Stimulated activated naive B cell treated with anti-CD40 and anti-IgM and Interleukin-4, amounts not matched to agents 10 μg/mL and 1 μg/mL and 100 μg/mL, for 72 hours (primary cell): ENCODE data around the gene INSR.
"Not testable (repeated sequence)": the region's sequence is repeated elsewhere in the genome, so short reads cannot be mapped to it uniquely, and the experiment has no call there.

Experiments
- ATAC-seq, 2 donors: fragments of 150-1000 bp; cut with Tn5 transposase; replicated peaks; 2 replicates each; pipeline ENCODE4 v1.10.0; 2021; ENCODE audit warnings: moderate library complexity in 1 of 2
- DNase-seq: peaks from one replicate; pipeline ENCODE4 v3.0.0; 2021
- H3K27ac Mint-ChIP-seq: one replicate; pipeline ENCODE4 v1.8.0; 2022; ENCODE audit warnings: mild to moderate bottlenecking, mixed read lengths
- H3K27me3 Mint-ChIP-seq, 2 donors: one replicate each; pipeline ENCODE4 v1.8.0; 2022; ENCODE audit warnings: mixed read lengths in 2 of 2
- H3K36me3 Mint-ChIP-seq, 2 donors: one replicate each; pipeline ENCODE4 v1.8.0; 2022; ENCODE audit warnings: mixed read lengths in 2 of 2, mild to moderate bottlenecking in 1 of 2
- H3K4me1 Mint-ChIP-seq, 2 donors: one replicate each; pipeline ENCODE4 v1.8.0; 2022; ENCODE audit warnings: mixed read lengths in 2 of 2, mild to moderate bottlenecking in 1 of 2
- H3K4me3 Mint-ChIP-seq, 2 donors: one replicate each; pipeline ENCODE4 v1.8.0; 2022; ENCODE audit warnings: mild to moderate bottlenecking in 2 of 2, mixed read lengths in 2 of 2, moderate library complexity in 1 of 2
- H3K9me3 Mint-ChIP-seq, 2 donors: one replicate each; pipeline ENCODE4 v1.8.0; 2022; ENCODE audit warnings: mixed read lengths in 2 of 2, mild to moderate bottlenecking in 1 of 2

INSR gene

GRCh38 chr19:7159105-7159933 is 134.9 kb downstream of the INSR start:
- Mint-ChIP-seq H3K4me3 (no peak overlapping the region), H3K9me3 (no peaks in the 10 kb centered on the region), H3K27ac (no peak overlapping the region), H3K27me3 (no peaks in the 10 kb centered on the region), H3K4me1 (no peaks in the 10 kb centered on the region), H3K36me3 (peaks cover 4 to 8% of the 10 kb centered on the region in 2 donors)
- no peak for DNase-seq
- ATAC-seq: no peak

- no peaks in the 10 kb centered on the region for H3K9me3 Mint-ChIP-seq
- no peak for DNase-seq
- H3K4me1 Mint-ChIP-seq: peaks cover 8 to 9% of the 10 kb centered on the region in 2 donors
- peak overlapping the region in 1 of 2 donors; percentile 7 for H3K4me3 Mint-ChIP-seq
- H3K27me3 Mint-ChIP-seq: no peaks in the 10 kb centered on the region
- H3K27ac Mint-ChIP-seq: no peak overlapping the region
- peaks cover 3 to 6% of the 10 kb centered on the region in 2 donors for H3K36me3 Mint-ChIP-seq
- ATAC-seq: no peak
Observed at GRCh38 chr19:7153022-7153421, 141.2 kb downstream of the INSR start.

- Mint-ChIP-seq H3K36me3 (peaks cover 3 to 6% of the 10 kb centered on the region in 2 donors), H3K9me3 (no peaks in the 10 kb centered on the region), H3K4me1 (peaks cover 8 to 9% of the 10 kb centered on the region in 2 donors), H3K27me3 (no peaks in the 10 kb centered on the region), H3K27ac (no peak overlapping the region), H3K4me3 (no peak overlapping the region)
- DNase-seq: no peak
- no peak for ATAC-seq
Observed at GRCh38 chr19:7152568-7152967, 141.6 kb downstream of the INSR start.

GRCh38 chr19:7149956-7150705 is 144.1 kb downstream of the INSR start:
- no peak for ATAC-seq
- H3K9me3 Mint-ChIP-seq: no peaks in the 10 kb centered on the region
- peaks cover 8 to 9% of the 10 kb centered on the region in 2 donors for H3K4me1 Mint-ChIP-seq

GRCh38 chr19:7147119-7147675 is 147.0 kb downstream of the INSR start:
- ATAC-seq, H3K4me1 Mint-ChIP-seq, H3K27me3 Mint-ChIP-seq, H3K27ac Mint-ChIP-seq, DNase-seq, H3K9me3 Mint-ChIP-seq, H3K4me3 Mint-ChIP-seq, H3K36me3 Mint-ChIP-seq: not testable (repeated sequence)

More at GRCh38 chr19:7149956-7150705, 144.1 kb downstream of the INSR start:
- Mint-ChIP-seq H3K27me3 (no peaks in the 10 kb centered on the region), H3K27ac (no peak overlapping the region), H3K4me3 (no peak overlapping the region), H3K36me3 (peaks cover 3 to 4% of the 10 kb centered on the region in 2 donors)
- no peak for DNase-seq

- H3K9me3 Mint-ChIP-seq, H3K27me3 Mint-ChIP-seq, H3K36me3 Mint-ChIP-seq, H3K4me1 Mint-ChIP-seq, H3K4me3 Mint-ChIP-seq, ATAC-seq, DNase-seq, H3K27ac Mint-ChIP-seq: not testable (repeated sequence)
Observed at GRCh38 chr19:7146086-7146485, 148.1 kb downstream of the INSR start.

- peaks cover 4 to 6% of the 10 kb centered on the region in 2 donors for H3K36me3 Mint-ChIP-seq
- H3K27me3 Mint-ChIP-seq: no peaks in the 10 kb centered on the region
- peaks cover 4 to 8% of the 10 kb centered on the region in 2 donors for H3K4me1 Mint-ChIP-seq
- H3K4me3 Mint-ChIP-seq: no peak overlapping the region
- ATAC-seq: no peak
- no peak for DNase-seq
- H3K27ac Mint-ChIP-seq: no peak overlapping the region
- no peaks in the 10 kb centered on the region for H3K9me3 Mint-ChIP-seq
Observed at GRCh38 chr19:7145494-7145893, 148.7 kb downstream of the INSR start.

DNA sequence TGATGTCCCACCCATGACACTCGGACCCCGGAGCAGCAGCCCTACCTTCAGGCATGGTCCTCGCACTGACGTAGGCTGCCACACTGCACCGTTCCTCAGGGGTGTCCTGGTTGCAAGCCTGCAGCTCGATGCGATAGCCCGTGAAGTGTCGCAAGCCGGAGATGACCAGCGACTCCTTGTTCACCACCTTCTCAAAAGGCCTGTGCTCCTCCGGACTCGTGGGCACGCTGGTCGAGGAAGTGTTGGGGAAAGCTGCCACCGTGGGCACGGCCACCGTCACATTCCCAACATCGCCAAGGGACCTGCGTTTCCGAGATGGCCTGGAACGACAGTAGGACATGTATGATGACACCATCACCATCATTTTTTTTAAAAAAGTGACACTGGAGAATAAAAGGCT is 151.4 kb downstream of the INSR start:
- no peak overlapping the region for H3K4me3 Mint-ChIP-seq
- H3K9me3 Mint-ChIP-seq: no peaks in the 10 kb centered on the region
- no peaks in the 10 kb centered on the region for H3K27me3 Mint-ChIP-seq
- peaks cover 8 to 9% of the 10 kb centered on the region in 2 donors for H3K36me3 Mint-ChIP-seq
- no peaks in the 10 kb centered on the region for H3K4me1 Mint-ChIP-seq
- no peak overlapping the region for H3K27ac Mint-ChIP-seq
- ATAC-seq (no peak), DNase-seq (no peak)

DNA sequence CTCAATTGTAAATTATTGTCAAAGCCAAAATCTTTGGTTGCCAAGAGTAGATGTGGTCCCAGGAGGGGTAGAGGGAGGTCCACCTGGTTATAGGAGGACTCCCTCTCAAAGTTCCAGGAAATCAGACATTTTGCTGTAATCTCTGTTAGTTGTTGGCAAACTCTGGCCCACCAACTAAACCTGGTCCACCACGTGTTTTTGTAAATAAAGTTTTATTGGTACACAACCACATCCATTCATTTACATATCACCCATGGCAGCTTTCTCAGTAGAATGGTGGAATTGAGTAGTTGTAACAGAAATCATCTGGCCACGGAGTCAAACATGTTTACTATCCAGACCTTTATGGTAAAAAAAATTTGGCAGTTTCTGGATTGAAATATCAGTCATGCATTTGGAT is 154.1 kb downstream of the INSR start:
- H3K27ac Mint-ChIP-seq: no peak overlapping the region
- H3K4me3 Mint-ChIP-seq: no peak overlapping the region
- H3K27me3 Mint-ChIP-seq: no peaks in the 10 kb centered on the region
- peaks cover 8 to 13% of the 10 kb centered on the region in 2 donors for H3K36me3 Mint-ChIP-seq
- H3K9me3 Mint-ChIP-seq: no peaks in the 10 kb centered on the region
- DNase-seq: no peak
- ATAC-seq: no peak
- H3K4me1 Mint-ChIP-seq: peaks cover 0 to 1% of the 10 kb centered on the region in 2 donors

DNA sequence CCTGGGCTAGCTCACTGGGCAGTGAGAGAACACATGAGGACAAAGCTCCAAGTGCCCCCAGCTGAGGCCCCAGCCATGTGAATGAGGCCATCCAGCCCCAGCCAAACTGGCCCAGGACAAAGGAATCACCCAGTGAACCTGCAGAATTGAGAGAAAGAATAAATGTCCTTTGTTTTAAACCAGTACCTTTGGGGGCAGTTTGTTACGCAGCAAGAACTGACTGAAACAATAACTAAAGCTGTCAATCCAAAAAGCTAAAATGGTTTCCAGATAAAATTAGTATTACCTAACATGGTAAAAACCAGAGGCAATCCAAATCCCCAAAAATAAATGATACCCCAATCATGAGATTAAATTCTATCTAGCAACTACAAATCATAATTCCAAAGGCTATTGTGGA is 155.1 kb downstream of the INSR start:
- no peak for DNase-seq
- Mint-ChIP-seq H3K36me3 (peaks cover 8 to 13% of the 10 kb centered on the region in 2 donors), H3K4me3 (no peak overlapping the region)

DNA sequence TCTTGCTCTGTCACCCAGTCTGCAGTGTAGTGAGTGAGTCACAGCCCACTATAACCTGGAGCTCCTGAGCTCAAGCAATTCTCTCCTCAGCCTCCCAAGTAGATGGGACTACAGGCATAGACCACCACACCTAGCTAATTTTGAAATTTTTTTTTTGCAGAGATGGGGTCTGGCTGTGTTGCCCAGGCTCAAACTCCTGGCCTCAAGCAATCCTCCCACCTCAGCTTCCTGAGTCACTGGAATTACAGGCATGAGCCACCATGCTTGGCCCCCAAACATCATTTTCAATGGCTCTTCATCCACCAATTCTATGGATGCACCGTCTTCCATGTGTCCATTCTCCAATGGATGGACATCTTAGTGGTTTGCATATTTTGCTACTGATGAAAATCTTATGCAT is 155.8 kb downstream of the INSR start:
- no peak overlapping the region for H3K27ac Mint-ChIP-seq
- no peak overlapping the region for H3K4me3 Mint-ChIP-seq
- DNase-seq (no peak), ATAC-seq (no peak)
- H3K9me3 Mint-ChIP-seq: no peaks in the 10 kb centered on the region
- peaks cover 8 to 13% of the 10 kb centered on the region in 2 donors for H3K36me3 Mint-ChIP-seq
- peaks cover 0 to 1% of the 10 kb centered on the region in 2 donors for H3K4me1 Mint-ChIP-seq
- no peaks in the 10 kb centered on the region for H3K27me3 Mint-ChIP-seq

More for the DNA sequence above, 155.1 kb downstream of the INSR start:
- Mint-ChIP-seq H3K4me1 (peaks cover 0 to 1% of the 10 kb centered on the region in 2 donors), H3K9me3 (no peaks in the 10 kb centered on the region), H3K27me3 (no peaks in the 10 kb centered on the region), H3K27ac (no peak overlapping the region)
- ATAC-seq: no peak

- Mint-ChIP-seq H3K9me3 (no peaks in the 10 kb centered on the region), H3K27ac (no peak overlapping the region)
Observed at GRCh38 chr19:7137120-7137519, 157.1 kb downstream of the INSR start.

GRCh38 chr19:7132054-7132453 is 162.2 kb downstream of the INSR start:
- ATAC-seq (no peak), DNase-seq (no peak)
- no peak overlapping the region for H3K4me3 Mint-ChIP-seq
- H3K27me3 Mint-ChIP-seq: no peaks in the 10 kb centered on the region
- H3K27ac Mint-ChIP-seq: no peak overlapping the region
- peaks cover 5 to 12% of the 10 kb centered on the region in 2 donors for H3K36me3 Mint-ChIP-seq
- peaks cover 0 to 1% of the 10 kb centered on the region in 2 donors for H3K4me1 Mint-ChIP-seq
- no peaks in the 10 kb centered on the region for H3K9me3 Mint-ChIP-seq

More at GRCh38 chr19:7137120-7137519, 157.1 kb downstream of the INSR start:
- DNase-seq (no peak), ATAC-seq (no peak)
- peaks cover 0 to 1% of the 10 kb centered on the region in 2 donors for H3K4me1 Mint-ChIP-seq
- H3K36me3 Mint-ChIP-seq: peaks cover 8 to 14% of the 10 kb centered on the region in 2 donors
- no peaks in the 10 kb centered on the region for H3K27me3 Mint-ChIP-seq
- no peak overlapping the region for H3K4me3 Mint-ChIP-seq

DNA sequence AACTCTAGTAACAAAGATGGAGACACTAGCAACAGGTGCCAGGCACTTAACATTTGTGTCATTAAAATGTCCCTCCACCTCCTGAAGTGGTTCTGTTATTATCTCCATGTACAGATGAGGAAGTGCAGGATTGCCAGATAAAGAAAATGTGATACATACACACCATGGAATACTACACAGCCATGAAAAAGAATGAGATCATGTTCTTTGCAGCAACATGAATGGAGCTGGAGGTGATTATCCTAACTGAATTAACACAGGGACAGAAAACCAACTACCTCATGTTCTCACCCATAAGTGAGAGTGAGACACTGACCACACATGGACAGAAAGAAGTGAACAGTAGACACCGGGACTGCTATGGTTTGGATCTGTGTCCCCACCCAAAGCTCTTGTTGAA is 164.2 kb downstream of the INSR start:
- H3K9me3 Mint-ChIP-seq: peaks cover 8 to 10% of the 10 kb centered on the region in 2 donors
- no peaks in the 10 kb centered on the region for H3K4me1 Mint-ChIP-seq
- ATAC-seq (no peak), DNase-seq (no peak)
- H3K27ac Mint-ChIP-seq: no peak overlapping the region
- H3K36me3 Mint-ChIP-seq: peaks cover 22 to 31% of the 10 kb centered on the region in 2 donors
- no peaks in the 10 kb centered on the region for H3K27me3 Mint-ChIP-seq
- H3K4me3 Mint-ChIP-seq: no peak overlapping the region
